ENCODE data around the gene ATL1.
"Not testable (repeated sequence)": the region's sequence is repeated elsewhere in the genome, so short reads cannot be mapped to it uniquely, and the experiment has no call there.

Gene ATL1

DNA sequence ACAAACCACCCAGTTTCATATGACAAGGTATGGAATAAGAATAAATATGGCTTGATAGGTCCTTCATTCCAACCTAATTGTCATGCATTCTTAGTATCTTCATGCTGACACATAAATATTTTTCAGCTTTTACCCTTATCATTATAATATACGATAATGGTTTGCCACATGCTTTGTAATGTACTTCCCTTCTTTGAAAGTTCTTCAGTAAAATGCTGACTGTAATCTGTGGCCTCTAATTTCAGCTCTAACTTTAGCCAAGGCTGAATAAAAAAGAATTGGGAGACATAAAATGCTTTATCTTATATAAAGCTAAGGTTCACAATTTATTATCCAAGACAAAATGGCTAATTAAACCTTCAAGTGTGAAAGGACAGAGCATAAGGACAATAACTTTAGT lies 24.9 kb upstream of the ATL1 start:
- DNase-seq (ENCODE audit: low read depth) = no peak

GRCh38 chr14:50538034-50538433 lies 21.9 kb upstream of the ATL1 start:
- not testable (repeated sequence) for DNase-seq (ENCODE audit: low read depth)

- no peak for DNase-seq (ENCODE audit: low read depth)
Measured at GRCh38 chr14:50539051-50539450, 20.9 kb upstream of the ATL1 start.

- no peak for DNase-seq (ENCODE audit: low read depth)
Measured at GRCh38 chr14:50541159-50541567, 18.8 kb upstream of the ATL1 start.

- DNase-seq (ENCODE audit: low read depth) = peak; percentile 56
Measured at GRCh38 chr14:50542941-50543418, 17.0 kb upstream of the ATL1 start.

- DNase-seq (ENCODE audit: low read depth) = no peak
Measured at GRCh38 chr14:50544911-50545310, 15.0 kb upstream of the ATL1 start.

- DNase-seq (ENCODE audit: low read depth) = no peak
Measured at GRCh38 chr14:50545618-50546017, 14.3 kb upstream of the ATL1 start.

GRCh38 chr14:50550294-50550693 lies 9.7 kb upstream of the ATL1 start:
- DNase-seq (ENCODE audit: low read depth) = no peak

- no peak for DNase-seq (ENCODE audit: low read depth)
Measured at GRCh38 chr14:50551877-50552276, 8.1 kb upstream of the ATL1 start.

- DNase-seq (ENCODE audit: low read depth) = not testable (repeated sequence)
Measured at GRCh38 chr14:50552796-50553195, 7.1 kb upstream of the ATL1 start.

- DNase-seq (ENCODE audit: low read depth) = peak; percentile 73
Measured at GRCh38 chr14:50560931-50561285, 963 bp downstream of the ATL1 start.

DNA sequence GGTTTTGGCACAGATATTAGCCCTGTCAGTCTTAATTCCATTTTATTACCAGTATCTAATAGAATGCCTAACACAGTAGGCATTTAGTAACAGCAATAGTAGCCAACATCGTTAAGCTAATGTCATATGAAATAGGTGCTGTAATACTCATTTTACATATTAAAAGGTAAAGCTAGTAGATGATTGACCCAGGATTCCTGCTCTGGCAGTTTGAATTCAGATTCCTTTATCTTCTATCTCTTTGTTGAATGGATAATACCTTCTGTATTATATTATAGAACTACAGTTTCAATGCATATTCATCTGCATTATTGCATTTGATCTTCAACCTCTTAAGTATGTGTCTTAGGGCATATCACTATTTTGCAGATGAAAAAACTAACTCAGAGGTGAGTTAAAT lies 2.9 kb downstream of the ATL1 start:
- no peak for DNase-seq (ENCODE audit: low read depth)

- DNase-seq (ENCODE audit: low read depth) = no peak
Measured at GRCh38 chr14:50569714-50570274, 9.8 kb downstream of the ATL1 start.

- DNase-seq (ENCODE audit: low read depth) = no peak
Measured at GRCh38 chr14:50573862-50574261, 13.9 kb downstream of the ATL1 start.

DNA sequence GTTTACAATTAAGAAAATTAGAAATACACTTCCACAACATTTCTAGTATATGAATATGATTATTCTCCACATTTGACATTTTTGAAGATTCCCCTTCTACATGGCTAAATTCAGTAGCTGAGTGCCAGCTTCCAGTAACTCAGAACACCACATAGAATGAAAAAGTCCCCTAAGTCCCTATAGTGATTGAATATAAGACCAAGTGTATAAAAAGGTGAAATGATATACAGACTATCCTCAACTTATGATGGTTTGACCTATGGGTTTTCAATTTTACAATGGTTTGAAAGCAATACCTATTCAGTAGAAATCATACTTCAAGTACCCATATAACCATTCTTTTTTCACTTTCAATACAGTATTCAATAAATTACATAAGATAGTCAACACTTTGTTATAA lies 15.8 kb downstream of the ATL1 start:
- no peak for DNase-seq (ENCODE audit: low read depth)

- DNase-seq (ENCODE audit: low read depth) = no peak
Measured at GRCh38 chr14:50577982-50578381, 18.0 kb downstream of the ATL1 start.

DNA sequence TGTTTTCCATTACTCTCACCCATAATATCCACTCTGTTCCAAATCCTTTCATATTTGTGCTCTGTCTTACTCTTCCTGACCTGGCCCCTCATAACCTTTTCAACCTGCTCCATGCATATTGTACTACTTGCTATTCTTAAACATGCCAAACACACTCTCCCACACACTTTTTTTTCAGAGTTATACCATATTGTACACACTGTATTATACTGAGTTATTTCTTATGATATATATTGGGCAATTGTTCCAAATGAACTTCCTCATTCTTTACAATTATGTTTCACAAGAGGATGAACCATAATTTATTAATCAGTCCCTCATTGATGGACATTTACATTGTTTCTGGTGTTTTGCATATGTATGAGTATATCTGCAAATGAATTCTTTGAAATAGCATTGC lies 18.5 kb downstream of the ATL1 start:
- no peak for DNase-seq (ENCODE audit: low read depth)

DNA sequence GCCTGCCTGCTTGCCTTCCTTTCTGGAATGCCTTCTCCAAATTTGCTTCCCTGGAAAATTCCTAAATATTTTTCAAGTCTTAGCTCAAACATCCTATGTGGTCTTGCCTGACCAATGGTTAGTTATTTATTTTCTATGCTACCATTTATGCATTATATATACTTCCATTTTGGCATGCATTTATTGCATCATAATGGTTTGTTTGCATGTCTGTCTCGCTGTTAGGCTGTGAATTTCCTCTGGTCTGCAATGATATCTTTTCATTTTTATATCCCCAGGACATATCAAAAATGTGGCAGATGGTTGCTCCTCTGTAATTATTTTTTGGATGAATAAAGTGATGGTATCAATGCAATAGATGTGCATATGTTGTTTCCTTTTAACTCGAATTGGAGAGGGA lies 30.5 kb downstream of the ATL1 start:
- DNase-seq (ENCODE audit: low read depth) = no peak

DNA sequence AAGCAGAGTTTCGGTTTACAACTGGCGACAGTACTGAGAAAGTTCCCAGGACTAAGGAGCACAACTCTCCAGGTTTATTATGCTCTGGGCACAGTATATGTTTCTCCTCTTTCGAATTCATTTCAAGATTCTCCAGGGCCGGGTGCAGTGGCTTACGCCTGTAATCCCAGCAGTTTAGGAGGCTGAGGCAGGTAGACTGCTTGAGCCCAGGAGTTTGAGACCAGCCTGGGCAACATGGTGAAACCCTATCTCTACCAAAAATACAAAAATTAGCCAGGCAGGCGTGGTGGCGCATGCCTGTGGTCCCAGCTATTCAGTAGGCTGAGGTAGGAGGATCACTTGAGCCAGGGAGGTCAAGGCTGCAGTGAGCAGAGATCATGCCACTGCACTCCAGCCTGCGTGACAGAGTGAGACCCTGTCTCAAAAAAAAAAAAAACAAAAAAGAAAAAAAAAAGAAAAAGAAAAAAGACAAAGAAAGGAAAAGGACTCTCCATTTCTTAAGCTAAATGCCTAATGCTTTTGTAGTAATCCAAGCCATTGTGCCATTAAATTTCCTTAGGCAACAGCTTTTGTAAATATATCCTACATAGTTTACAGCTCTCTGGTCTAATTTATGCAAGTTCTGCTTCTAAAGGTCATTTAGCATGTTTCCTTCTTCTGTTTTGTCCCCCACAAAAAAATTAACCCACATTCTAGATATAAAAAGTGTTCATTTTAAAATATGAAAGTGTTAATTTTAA lies 34.8 kb downstream of the ATL1 start:
- no peak for DNase-seq (ENCODE audit: low read depth)

DNA sequence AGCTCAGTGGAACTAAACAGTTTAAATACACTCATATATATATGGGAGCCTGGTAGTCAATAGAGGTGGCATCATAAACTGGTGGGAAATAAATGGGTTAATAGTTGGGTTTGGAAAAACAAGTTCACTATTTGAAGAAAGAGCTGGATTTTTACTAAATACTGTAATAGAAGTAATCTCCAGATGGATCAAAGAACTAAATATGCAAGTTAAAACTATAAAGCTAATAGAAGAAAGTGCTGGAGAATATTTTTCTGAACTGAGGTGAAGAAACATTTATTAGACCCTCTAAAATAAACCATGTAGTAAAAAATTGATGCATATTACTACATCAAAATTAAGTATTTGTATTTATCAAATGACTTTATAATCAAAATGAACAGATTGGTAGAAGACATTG lies 38.8 kb downstream of the ATL1 start:
- DNase-seq (ENCODE audit: low read depth) = no peak

DNA sequence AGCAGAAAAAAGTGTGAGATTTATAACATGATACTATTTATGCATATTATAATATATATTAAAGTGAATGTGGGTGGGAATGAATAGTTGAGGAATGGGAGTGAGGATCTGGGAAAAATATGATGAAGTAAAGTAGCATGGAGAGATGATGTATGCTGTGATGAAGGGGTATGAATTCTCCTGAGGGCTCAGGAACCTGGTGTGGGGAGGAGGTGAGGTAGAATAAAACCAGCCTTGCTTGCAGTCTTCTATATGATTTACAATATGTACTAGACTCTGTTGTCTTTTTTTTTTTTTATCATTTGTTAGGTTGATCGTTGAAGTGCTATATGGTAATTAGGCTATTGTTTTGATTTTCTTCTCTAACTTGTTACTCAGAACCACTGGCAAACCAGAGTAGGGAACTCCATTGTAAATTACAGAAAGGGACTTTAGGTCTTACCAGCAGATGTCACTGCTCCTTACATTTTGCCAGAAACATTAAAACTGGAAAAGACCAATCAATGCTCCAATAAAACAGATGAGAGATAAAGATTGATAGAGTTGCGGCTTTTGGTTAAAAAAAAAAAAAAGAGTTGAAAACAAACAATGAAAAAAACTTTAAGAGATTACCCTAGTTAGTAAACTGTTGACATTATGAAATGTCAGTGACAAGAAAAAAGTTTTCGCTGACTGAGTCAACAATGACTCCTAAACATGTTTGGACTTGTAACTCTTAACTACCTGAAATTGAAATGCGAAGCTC lies 39.9 kb downstream of the ATL1 start:
- DNase-seq (ENCODE audit: low read depth) = peak; percentile 38

- peak; percentile 20 for DNase-seq (ENCODE audit: low read depth)
Measured at GRCh38 chr14:50600849-50601248, 40.9 kb downstream of the ATL1 start.

DNA sequence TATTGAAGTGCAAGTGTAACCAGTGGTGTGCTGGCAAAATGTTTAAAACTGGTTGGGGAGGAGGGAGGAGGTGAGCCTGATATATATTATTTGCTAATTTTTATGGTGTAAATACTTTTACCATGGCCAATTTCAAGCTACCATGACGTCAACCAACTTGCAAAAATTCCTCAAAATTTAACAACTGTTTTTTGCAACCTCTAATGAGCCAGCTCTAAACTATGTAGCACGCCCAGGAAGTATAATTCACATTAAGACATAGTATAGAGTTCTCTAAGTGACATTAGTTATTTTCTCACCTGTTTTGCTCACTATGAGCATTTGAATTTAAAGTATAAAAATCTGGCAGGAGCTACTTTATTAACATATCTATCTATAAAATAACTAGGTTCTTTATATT lies 41.4 kb downstream of the ATL1 start:
- DNase-seq (ENCODE audit: low read depth) = peak; percentile 27

Data from amniotic epithelial cell (primary cell).